K562 (cell line): ENCODE measurements around the gene EFNA1. TPM values are rescaled to one million over a fixed set of nuclear protein-coding genes. Genes with fewer than 3 reads are reported as not detected.
"Not testable (repeated sequence)": the region's sequence is repeated elsewhere in the genome, so short reads cannot be mapped to it uniquely, and the experiment has no call there.

ENCODE experiments used
- ATAC-seq: fragments of 200-7000 bp; cut with Tn5 transposase; 3 replicates; pipeline ENCODE4 v1.9.1; 2020; ENCODE audit warnings: moderate library complexity
- BruUV-seq: library from RNA; stranded (reverse); fragments of 400-500 nt; replicated peaks from 2 replicates; lab custom pipeline; 2021; lab: Mats Ljungman, UMichigan
- CTCF ChIA-PET: fragments of 300-600 bp; formaldehyde crosslinking; extraction: SDS; loops from one replicate; lab custom pipeline; 2021; ENCODE audit warnings: low intra/inter-chr PET ratio; lab: Yijun Ruan, JAX
- POLR2A ChIA-PET: fragments of 300-600, 350-650 bp; sonication (Branson Sonifier 250); formaldehyde crosslinking; extraction: SDS; loops from one replicate; lab custom pipeline; 2021; ENCODE audit warnings: antibody characterized with exemption, inconsistent platforms; lab: Yijun Ruan, JAX
- DNase-seq, 4 experiments: peaks; one replicate each; pipeline versions ENCODE4 v3.0.0 to v3.0.0-alpha.2; 2011 to 2018; ENCODE audit warnings: low spot score in 3 of 4, mixed read lengths in 3 of 4; ENCODE audit errors: extremely low read depth in 1 of 4
- FAIRE-seq: peaks from 2 replicates; lab custom pipeline; 2011; peaks lifted over from hg19 to GRCh38; lab: Jason Lieb, UNC
- H2AFZ ChIP-seq: 2 replicates; pipeline ENCODE4 v1.6.0; 2011; ENCODE audit warnings: low read depth, low read length, control low read depth, inconsistent platforms
- H3K27ac ChIP-seq: fragments of 200-600 bp; 3 replicates; pipeline ENCODE4 v1.8.0; 2011; ENCODE audit warnings: low read depth, mild to moderate bottlenecking, control low read depth, inconsistent platforms, low read length, moderate library complexity, mixed read lengths; ENCODE audit errors: extremely low read depth
- H3K27me3 ChIP-seq, 2 experiments: fragments of 300-600 bp in 1 of 2; 2 replicates in 1 of 2; 3 replicates in 1 of 2; pipeline versions ENCODE4 v1.6.0 to v1.8.0; 2011; ENCODE audit warnings: inconsistent platforms in 2 of 2, low read length in 2 of 2, mild to moderate bottlenecking in 1 of 2, mixed read lengths in 1 of 2, moderate library complexity in 1 of 2; ENCODE audit not compliant: control insufficient read depth in 2 of 2, insufficient read depth in 2 of 2
- H3K36me3 ChIP-seq: fragments of 300-600 bp; 3 replicates; pipeline ENCODE4 v1.8.0; 2011; ENCODE audit warnings: mild to moderate bottlenecking, low read length, inconsistent platforms; ENCODE audit not compliant: control insufficient read depth, insufficient read depth
- H3K4me1 ChIP-seq, 2 experiments: fragments of 200-600 bp in 1 of 2; replicated peaks in 1 of 2; 2 replicates in 1 of 2; 3 replicates in 1 of 2; pipeline versions ENCODE4 v1.5.1 to v1.8.0; 2011; ENCODE audit warnings: inconsistent platforms in 2 of 2, low read length in 2 of 2, mild to moderate bottlenecking in 1 of 2, mixed read lengths in 1 of 2, moderate library complexity in 1 of 2; ENCODE audit not compliant: control insufficient read depth in 2 of 2, insufficient read depth in 2 of 2
- H3K4me2 ChIP-seq: 2 replicates; pipeline ENCODE4 v1.6.1; 2011; ENCODE audit warnings: low read length, control low read depth, inconsistent platforms, mixed read lengths; ENCODE audit not compliant: insufficient read depth
- H3K4me3 ChIP-seq: fragments of 200-600 bp; sonication (generic), shearing (Covaris generic); 2 replicates; pipeline ENCODE4 v1.5.1; 2016; ENCODE audit warnings: control low read depth, inconsistent platforms
- H3K79me2 ChIP-seq: fragments of 200-600 bp; 3 replicates; pipeline ENCODE4 v1.8.0; 2011; ENCODE audit warnings: low read length, inconsistent platforms; ENCODE audit not compliant: control insufficient read depth, insufficient read depth
- H3K9ac ChIP-seq, 2 experiments: 2 replicates each; pipeline versions ENCODE4 v1.6.0 to v1.6.1; 2011; ENCODE audit warnings: low read depth in 2 of 2, low read length in 2 of 2, control low read depth in 1 of 2, inconsistent platforms in 1 of 2, mild to moderate bottlenecking in 1 of 2, mixed read lengths in 1 of 2; ENCODE audit not compliant: insufficient read depth in 1 of 2
- H3K9me1 ChIP-seq: one replicate; pipeline ENCODE4 v1.6.0; 2011; ENCODE audit warnings: inconsistent platforms, mild to moderate bottlenecking, low read length, moderate library complexity; ENCODE audit not compliant: control insufficient read depth, insufficient read depth
- H3K9me3 ChIP-seq: replicated peaks from 2 replicates; pipeline ENCODE4 v1.5.1; 2011; ENCODE audit warnings: low read depth, low read length, inconsistent platforms; ENCODE audit not compliant: control insufficient read depth, insufficient read depth
- H4K20me1 ChIP-seq: replicated peaks from 2 replicates; pipeline ENCODE4 v1.6.1; 2011; ENCODE audit warnings: low read length, inconsistent platforms, mixed read lengths; ENCODE audit not compliant: control insufficient read depth, insufficient read depth
- CREB3 ChIP-seq: fragments of 450-650 bp; conservative IDR thresholded peaks from 2 replicates; pipeline ENCODE4 v1.6.1; 2016; ENCODE audit warnings: missing genetic modification characterization, low read depth, mild to moderate bottlenecking, missing compliant biosample characterization, moderate library complexity
- CXXC5 ChIP-seq: fragments of 250-450 bp; sonication (Bioruptor Pico); IDR thresholded peaks from 2 replicates; pipeline ENCODE4 v1.8.0; 2022; ENCODE audit warnings: inconsistent platforms, mild to moderate bottlenecking, moderate library complexity
- GMEB1 ChIP-seq: fragments of 250-450 bp; sonication (Bioruptor Pico); IDR thresholded peaks from 2 replicates; pipeline ENCODE4 v1.4.0; 2020; ENCODE audit warnings: mild to moderate bottlenecking
- ID3 ChIP-seq, 2 experiments: fragments of 250-450 bp in 1 of 2; fragments of 450-650 bp in 1 of 2; sonication (Bioruptor Pico) in 1 of 2; IDR thresholded peaks; 2 replicates each; pipeline versions ENCODE4 v1.6.1 to v1.8.0; 2016 to 2021; ENCODE audit warnings: mild to moderate bottlenecking in 2 of 2, moderate library complexity in 2 of 2, missing compliant biosample characterization in 1 of 2, missing genetic modification characterization in 1 of 2
- TBL1XR1 ChIP-seq, 2 experiments: IDR thresholded peaks; 2 replicates each; pipeline ENCODE4 v1.6.1; 2012; ENCODE audit warnings: improper control_type of control experiment in 2 of 2, low read length in 2 of 2, mild to moderate bottlenecking in 1 of 2
- TOE1 ChIP-seq, 2 experiments: fragments of 450-650 bp in 1 of 2; sonication (generic) in 1 of 2; formaldehyde crosslinking in 1 of 2; IDR thresholded peaks; 2 replicates each; pipeline versions ENCODE4 v1.7.1 to v1.8.0; 2016 to 2022; ENCODE audit warnings: borderline replicate concordance in 2 of 2, mild to moderate bottlenecking in 2 of 2, antibody characterized with exemption in 1 of 2, inconsistent platforms in 1 of 2, low read depth in 1 of 2, missing genetic modification reagents in 1 of 2, moderate library complexity in 1 of 2
- ZNF146 ChIP-seq: IDR thresholded peaks from one replicate; pipeline ENCODE4 v1.6.1; 2018; ENCODE audit warnings: missing compliant biosample characterization; ENCODE audit not compliant: unreplicated experiment
- WGBS: fragments of 100-300 bp; shearing (Covaris generic); methylation state at CpG from one replicate; pipeline ENCODE4 v1.1.6; 2016; ENCODE audit warnings: low coverage, mixed read lengths; ENCODE audit not compliant: insufficient coverage; ENCODE audit errors: missing lambda C conversion rate; 5-methylcytosine and 5-hydroxymethylcytosine counted together
- in situ Hi-C: fragments of 300-500 bp; cut with MboI; formaldehyde crosslinking; loops from 4 replicates; pipeline ENCODE4 v1.15.0; 2018; ENCODE audit warnings: inconsistent platforms, mixed read lengths
- intact Hi-C: fragments of 100-400 bp; cut with micrococcal nuclease; formaldehyde crosslinking; loops from 2 replicates; pipeline ENCODE4 v1.14.2; 2022
- polyA plus RNA-seq, 8 experiments: library from polyadenylated mRNA; depleted of rRNA in 4 of 8; stranded (reverse) in 5 of 8; unstranded in 3 of 8; fragments of >200 nt; fragmentation: Nextera tagmentation in 2 of 8; fragmentation: Illumina TruSeq in 1 of 8; extraction: Ambion mirVana in 2 of 8; extraction: Trizol in 1 of 8; gene quantifications; 2 replicates each; pipeline versions ENCODE4 v1.2.1 to v1.2.3, GENCODE V29; 2011 to 2014; ENCODE audit warnings: inconsistent platforms in 1 of 8, missing spikeins in 1 of 8
- total RNA-seq, 7 experiments: library from RNA; depleted of rRNA in 6 of 7; stranded (reverse); fragments of >200 nt in 6 of 7; fragmentation: Illumina TruSeq in 2 of 7; extraction: Trizol in 2 of 7; gene quantifications; 2 replicates each; pipeline versions ENCODE4 v1.2.1 to v1.2.3, GENCODE V29; 2011 to 2021; ENCODE audit warnings: low replicate concordance in 1 of 7

EFNA1 gene
- total and polyA plus RNA-seq, 9 of the 15 experiments (the other 6 are each of a cell fraction or from before 2014, with no cell fraction given), result 2.1 to 9.3 (median 3.0) TPM

GRCh38 chr1:155155996-155156643, 28.4 kb downstream of the EFNA1 start:
- H3K4me3 ChIP-seq, H3K9me3 ChIP-seq, FAIRE-seq, H3K4me1 ChIP-seq, H4K20me1 ChIP-seq, H3K27ac ChIP-seq, CTCF ChIA-PET, H2AFZ ChIP-seq, in situ Hi-C loops, H3K4me2 ChIP-seq, H3K9me1 ChIP-seq, H3K36me3 ChIP-seq, H3K79me2 ChIP-seq, ATAC-seq, H3K9ac ChIP-seq, DNase-seq, intact Hi-C loops, BruUV-seq, H3K27me3 ChIP-seq: not testable (repeated sequence)
- WGBS, result 27% methylated on average over 3 of the region's 3 CpGs
- POLR2A ChIA-PET, result interaction anchor here (0.7 to 1.5 kb wide), 2 partner anchors 11 to 67 kb away, joined by 3 read pairs; no protein-coding TSS in a partner anchor
- TF ChIP-seq ZNF146 (CRISPR knock-in tag), result peak; percentile 83
- TF ChIP-seq, all 486 proteins: peak for 1; not testable (repeated sequence) for 485

GRCh38 chr1:155158991-155159390, 31.3 kb downstream of the EFNA1 start:
- no peaks in the 10 kb centered on the region for H3K9me3 ChIP-seq
- POLR2A ChIA-PET, result interaction anchor here (0.9 kb wide), 1 partner anchor 35 kb away, joined by 3 read pairs; no protein-coding TSS in a partner anchor
- no peaks in the 10 kb centered on the region for H3K36me3 ChIP-seq
- no TSS peak for BruUV-seq
- 9% methylated on average over 1 of the region's 1 CpG for WGBS
- H3K4me3 ChIP-seq, result no peak overlapping the region
- no peak overlapping the region for H3K9ac ChIP-seq
- no peaks in the 10 kb centered on the region for H3K79me2 ChIP-seq
- H2AFZ ChIP-seq, result no peak overlapping the region
- no peaks in the 10 kb centered on the region for H3K27me3 ChIP-seq
- CTCF ChIA-PET, result no interaction called here
- ATAC-seq (no peak), FAIRE-seq (no peak), DNase-seq (peak in 1 of 4 experiments; percentile 5)
- no peaks in the 10 kb centered on the region for H3K9me1 ChIP-seq
- intact Hi-C loops, result no loop called here
- in situ Hi-C loops, result no loop called here
- no peak overlapping the region for H3K27ac ChIP-seq
- no peak overlapping the region for H3K4me2 ChIP-seq
- no peaks in the 10 kb centered on the region for H4K20me1 ChIP-seq
- H3K4me1 ChIP-seq, result no peaks in the 10 kb centered on the region; a peak in 1 of 5 replicates
- TF ChIP-seq GMEB1 (CRISPR knock-in tag) (no peak), TOE1 (IDR thresholded peaks at IDR 0.05; ENCODE audit: borderline replicate concordance) (no peak), TOE1 (CRISPR knock-in tag; IDR thresholded peaks at IDR 0.05; ENCODE audit: borderline replicate concordance, low read depth) (no peak), ID3 (CRISPR knock-in tag; IDR thresholded peaks at IDR 0.05) (no peak), ID3 (tag; IDR thresholded peaks at IDR 0.05) (no peak), TBL1XR1 (IDR thresholded peaks at IDR 0.05; ENCODE audit: low read length in 2 of 2) (no peak), CREB3 (tag) (no peak), CXXC5 (no peak)
